Esophagus (tissue), 2 donors: ENCODE measurements around the gene ATP5MC2. TPM values are rescaled to one million over a fixed set of nuclear protein-coding genes. Genes with fewer than 3 reads are reported as not detected.

Experiments
- H3K27ac ChIP-seq, 2 donors: one replicate each; pipeline ENCODE4 v1.5.1; 2013; ENCODE audit warnings: low read depth in 2 of 2, mild to moderate bottlenecking in 2 of 2, inconsistent platforms in 1 of 2, low read length in 1 of 2, moderate library complexity in 1 of 2
- H3K27me3 ChIP-seq, 2 donors: one replicate each; pipeline ENCODE4 v1.6.1; 2013; ENCODE audit warnings: low read length in 2 of 2, control low read depth in 1 of 2, mild to moderate bottlenecking in 1 of 2; ENCODE audit not compliant: insufficient read depth in 2 of 2, control insufficient read depth in 1 of 2
- H3K36me3 ChIP-seq, 2 donors: one replicate each; pipeline ENCODE4 v1.6.1; 2013; ENCODE audit warnings: low read length in 1 of 2; ENCODE audit not compliant: control insufficient read depth in 2 of 2, insufficient read depth in 2 of 2
- H3K4me1 ChIP-seq, 2 donors: one replicate each; pipeline ENCODE4 v1.6.1; 2013; ENCODE audit warnings: low read length in 1 of 2; ENCODE audit not compliant: control insufficient read depth in 2 of 2, insufficient read depth in 2 of 2
- H3K4me3 ChIP-seq, 2 donors: one replicate each; pipeline ENCODE4 v1.5.1; 2013; ENCODE audit warnings: low read length in 2 of 2, mild to moderate bottlenecking in 2 of 2, low read depth in 1 of 2, moderate library complexity in 1 of 2
- H3K9me3 ChIP-seq, 2 donors: one replicate each; pipeline ENCODE4 v1.6.1; 2013; ENCODE audit warnings: mild to moderate bottlenecking in 2 of 2, low read depth in 1 of 2, low read length in 1 of 2, moderate library complexity in 1 of 2; ENCODE audit not compliant: control insufficient read depth in 2 of 2, insufficient read depth in 1 of 2
- WGBS, 2 donors: extraction: QIAGEN DNeasy Blood & Tissue Kit; methylation state at CpG; one replicate each; pipeline ENCODE4 v1.1.7; 2013; 5-methylcytosine and 5-hydroxymethylcytosine counted together
- polyA plus RNA-seq, 2 donors: library from polyadenylated mRNA; stranded (reverse); fragments of 200-250 nt; gene quantifications; one replicate each; pipeline ENCODE4 v1.2.3, GENCODE V29; 2013
- donor health status: healthy with polysubstance abuse.
- donor health status: Bipolar disorder and iron deficiency.

The ATP5MC2 gene
- polyA plus RNA-seq, 2 donors = 334 to 466 TPM

- Histone ChIP-seq H3K27ac (no peak overlapping the region), H3K36me3 (peaks cover 15 to 31% of the 10 kb centered on the region in 2 donors), H3K4me1 (no peaks in the 10 kb centered on the region), H3K27me3 (no peaks in the 10 kb centered on the region), H3K9me3 (no peaks in the 10 kb centered on the region), H3K4me3 (no peak overlapping the region)
- 40 to 44% methylated on average over 6 of the region's 6 CpGs for WGBS, 2 donors
Observed at GRCh38 chr12:53710091-53710490, 34.2 kb upstream of the ATP5MC2 start.

DNA sequence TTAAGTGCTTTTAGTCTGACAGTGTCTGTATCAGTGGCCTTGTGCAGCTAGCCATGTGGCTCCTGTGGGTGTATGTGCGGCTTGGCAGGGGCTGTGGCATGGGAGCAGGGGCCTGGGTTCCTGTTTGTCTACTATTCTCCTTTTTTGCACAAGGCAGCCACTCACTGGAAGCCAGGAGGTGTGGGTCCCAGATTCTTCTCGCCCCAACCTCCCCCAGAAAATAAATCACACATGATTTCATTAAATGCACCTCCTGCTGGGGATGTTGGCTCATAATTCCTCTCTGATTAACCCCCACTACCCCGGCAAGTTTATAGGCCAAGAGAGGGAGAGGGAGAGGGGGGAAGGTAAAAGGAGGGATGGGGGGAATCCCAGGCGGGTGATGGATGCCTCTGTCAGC lies 33.8 kb upstream of the ATP5MC2 start:
- H3K27me3 ChIP-seq = no peaks in the 10 kb centered on the region
- H3K9me3 ChIP-seq = no peaks in the 10 kb centered on the region
- no peak overlapping the region for H3K27ac ChIP-seq
- H3K4me1 ChIP-seq = no peaks in the 10 kb centered on the region
- 37% methylated on average over 4 of the region's 4 CpGs for WGBS, 2 donors
- no peak overlapping the region for H3K4me3 ChIP-seq
- H3K36me3 ChIP-seq = peaks cover 11 to 27% of the 10 kb centered on the region in 2 donors

- Histone ChIP-seq H3K27me3 (no peaks in the 10 kb centered on the region), H3K9me3 (no peaks in the 10 kb centered on the region), H3K4me3 (no peak overlapping the region), H3K4me1 (no peaks in the 10 kb centered on the region), H3K27ac (no peak overlapping the region), H3K36me3 (no peaks in the 10 kb centered on the region)
- 57 to 69% methylated on average over 1 of the region's 1 CpG for WGBS, 2 donors
Observed at GRCh38 chr12:53706080-53706479, 30.2 kb upstream of the ATP5MC2 start.

DNA sequence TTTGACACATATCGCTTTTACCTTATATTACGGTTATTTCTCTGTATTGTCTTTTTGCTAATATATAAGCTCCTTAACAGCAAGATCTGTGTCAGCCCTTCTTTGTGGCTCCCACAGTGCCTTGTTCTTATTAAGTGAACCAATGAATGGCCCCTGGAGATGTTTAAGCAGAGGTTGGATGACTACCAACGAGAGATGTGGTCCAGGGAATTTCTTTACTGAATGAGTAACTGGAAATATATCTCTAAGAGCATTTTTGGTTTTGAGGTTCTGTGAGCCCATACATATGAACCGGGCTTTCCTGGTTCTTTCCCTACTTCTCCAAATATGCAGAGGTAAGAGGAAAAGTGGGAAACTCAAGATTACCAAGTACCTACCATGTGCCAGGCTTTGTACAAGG lies 27.9 kb upstream of the ATP5MC2 start:
- Histone ChIP-seq H3K36me3 (no peaks in the 10 kb centered on the region), H3K27ac (no peak overlapping the region), H3K9me3 (no peaks in the 10 kb centered on the region), H3K27me3 (no peaks in the 10 kb centered on the region), H3K4me3 (no peak overlapping the region), H3K4me1 (no peaks in the 10 kb centered on the region)
- 45 to 61% methylated on average over 4 of the region's 4 CpGs for WGBS, 2 donors

DNA sequence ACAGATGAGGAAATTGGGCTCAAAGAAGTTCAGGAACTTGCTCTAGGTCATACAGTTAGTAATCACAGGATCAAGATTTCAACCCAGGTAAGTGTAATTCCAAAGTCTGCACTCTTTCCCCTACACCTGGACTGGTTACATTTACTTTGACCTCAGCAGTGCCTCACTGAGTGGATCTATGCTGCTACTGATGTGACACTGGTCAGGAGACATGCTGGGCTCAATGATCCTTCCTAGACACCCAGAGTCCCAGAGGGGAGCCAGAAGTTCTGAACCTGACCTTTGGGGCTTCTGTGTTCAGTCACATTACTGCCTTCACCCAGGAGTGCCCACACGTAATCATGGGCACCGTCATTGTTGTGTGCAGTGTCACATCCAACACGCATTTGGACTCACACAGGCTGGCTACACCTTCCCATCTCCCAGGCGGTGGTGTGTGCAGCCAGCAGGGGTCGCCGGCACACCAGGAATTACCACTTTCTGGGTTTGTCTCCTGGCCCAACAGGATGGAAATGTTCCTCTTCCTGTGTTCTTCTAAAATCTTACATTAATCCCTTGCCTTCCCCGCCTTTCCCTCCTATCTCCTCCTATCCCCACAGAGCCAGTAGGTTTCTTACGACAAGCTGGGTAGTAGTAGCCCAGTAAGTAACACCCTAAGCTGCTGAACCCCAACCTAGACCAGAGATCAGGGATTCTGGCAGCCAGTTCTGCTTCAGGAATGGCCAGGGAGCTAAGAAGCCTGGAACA lies 25.8 kb upstream of the ATP5MC2 start:
- 2 to 3% methylated on average over 8 of the region's 8 CpGs for WGBS, 2 donors
- H3K9me3 ChIP-seq = no peaks in the 10 kb centered on the region
- no peak overlapping the region for H3K4me3 ChIP-seq
- no peaks in the 10 kb centered on the region for H3K36me3 ChIP-seq
- H3K27me3 ChIP-seq = no peaks in the 10 kb centered on the region
- peaks cover 0 to under 1% of the 10 kb centered on the region in 2 donors for H3K4me1 ChIP-seq
- H3K27ac ChIP-seq = no peak overlapping the region

GRCh38 chr12:53700567-53700966 lies 24.7 kb upstream of the ATP5MC2 start:
- Histone ChIP-seq H3K4me1 (peaks cover 2 to 4% of the 10 kb centered on the region in 2 donors), H3K36me3 (no peaks in the 10 kb centered on the region), H3K27ac (no peak overlapping the region), H3K27me3 (peaks cover 0 to 3% of the 10 kb centered on the region in 2 donors), H3K9me3 (no peaks in the 10 kb centered on the region), H3K4me3 (no peak overlapping the region)
- WGBS, 2 donors = 56 to 60% methylated on average over 6 of the region's 6 CpGs

DNA sequence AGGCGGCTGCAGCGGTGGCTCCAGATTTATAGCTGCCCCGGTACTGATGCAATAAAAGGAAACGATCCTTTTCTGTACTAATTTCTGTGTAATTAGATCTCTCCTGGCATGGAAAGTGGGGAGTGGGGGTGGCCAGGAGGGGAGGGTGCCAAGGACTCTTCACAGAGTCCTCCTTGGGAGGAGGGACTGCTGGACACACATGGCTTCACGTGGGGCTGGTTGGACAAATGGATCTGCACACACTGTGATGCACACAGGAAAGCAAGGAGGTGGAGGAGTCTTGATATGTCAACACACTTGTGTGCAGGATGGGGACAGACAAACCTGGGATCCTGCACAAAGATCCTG lies 23.8 kb upstream of the ATP5MC2 start:
- WGBS, 2 donors = 54 to 62% methylated on average over 5 of the region's 5 CpGs
- H3K27me3 ChIP-seq = peaks cover 0 to 3% of the 10 kb centered on the region in 2 donors
- H3K9me3 ChIP-seq = no peaks in the 10 kb centered on the region
- H3K27ac ChIP-seq = no peak overlapping the region
- peaks cover 4 to 5% of the 10 kb centered on the region in 2 donors for H3K4me1 ChIP-seq
- no peaks in the 10 kb centered on the region for H3K36me3 ChIP-seq
- no peak overlapping the region for H3K4me3 ChIP-seq

GRCh38 chr12:53698948-53699677 lies 23.2 kb upstream of the ATP5MC2 start:
- 52 to 58% methylated on average over 3 of the region's 3 CpGs for WGBS, 2 donors

GRCh38 chr12:53696655-53697331 lies 20.9 kb upstream of the ATP5MC2 start:
- WGBS, 2 donors = 17 to 24% methylated on average over 24 of the region's 24 CpGs
- H3K27ac ChIP-seq = no peak overlapping the region
- H3K9me3 ChIP-seq = no peaks in the 10 kb centered on the region
- peaks cover 4 to 5% of the 10 kb centered on the region in 2 donors for H3K4me1 ChIP-seq
- no peaks in the 10 kb centered on the region for H3K36me3 ChIP-seq
- peak overlapping the region; percentile 22 to 38 for H3K4me3 ChIP-seq
- peaks cover 0 to 3% of the 10 kb centered on the region in 2 donors for H3K27me3 ChIP-seq

More at GRCh38 chr12:53698948-53699677, 23.2 kb upstream of the ATP5MC2 start:
- Histone ChIP-seq H3K4me3 (no peak overlapping the region), H3K9me3 (no peaks in the 10 kb centered on the region), H3K27ac (no peak overlapping the region), H3K27me3 (peaks cover 0 to 3% of the 10 kb centered on the region in 2 donors), H3K4me1 (peaks cover 4 to 5% of the 10 kb centered on the region in 2 donors), H3K36me3 (no peaks in the 10 kb centered on the region)
